ENCODE results near the gene MRPS2. TPM values are rescaled to one million over a fixed set of nuclear protein-coding genes. Genes with fewer than 3 reads are reported as not detected.
A peak's percentile ranks its signal among the peaks of the same experiment; 100 is the strongest.

The MRPS2 gene
- total RNA-seq, 1 experiment from 2014 or later, result 62.4 TPM

DNA sequence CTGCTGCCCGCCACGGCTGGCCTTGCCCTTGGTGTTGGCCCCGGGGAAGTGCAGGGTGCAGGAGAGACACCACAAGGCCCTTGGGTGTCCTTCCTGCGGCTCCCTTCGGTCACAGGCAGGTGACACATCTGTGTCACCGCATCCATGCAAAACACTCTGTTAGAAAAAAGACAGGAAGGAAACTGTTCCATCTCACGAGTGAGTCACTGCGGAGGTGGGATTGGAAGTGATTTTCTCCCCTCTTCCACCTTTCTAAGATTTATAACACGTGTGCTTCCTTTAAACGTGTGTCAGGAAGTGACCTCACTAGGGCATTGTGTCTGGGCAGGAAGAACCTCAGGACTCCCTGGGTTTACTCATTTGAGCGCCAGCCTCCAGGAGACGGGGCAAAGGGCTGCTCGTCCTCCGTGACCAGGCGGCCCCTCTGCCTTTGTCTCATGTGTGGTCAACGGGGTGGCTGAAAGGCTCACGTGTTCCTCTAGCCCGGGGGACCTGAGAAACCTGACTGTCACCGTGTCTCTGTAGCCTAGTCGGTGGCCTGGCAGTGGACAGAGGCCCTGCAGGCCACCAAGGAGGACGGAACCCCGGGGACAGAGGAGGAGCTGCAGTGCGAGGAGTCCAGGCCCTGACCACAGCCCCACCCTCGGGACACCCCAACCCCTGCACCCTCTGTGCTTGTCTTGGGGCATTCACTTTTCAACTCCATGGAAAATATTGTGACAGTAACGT lies 15.8 kb downstream of the MRPS2 start:
- no peaks in the 10 kb centered on the region for H4K20me1 ChIP-seq (ENCODE audit: low read length)
- no peaks in the 10 kb centered on the region for H3K9me3 ChIP-seq (ENCODE audit: low read length)
- 0 out of 2 replicates have a peak, but pooled peaks cover under 1% of the 10 kb centered on the region for H3K4me1 ChIP-seq (ENCODE audit: insufficient read depth, low read length)
- no peak for TF ChIP-seq EZH2phosphoT487 (IDR thresholded peaks at IDR 0.05; ENCODE audit: borderline replicate concordance, low read length)
- no peak for TF ChIP-seq EZH2 (IDR thresholded peaks at IDR 0.05; ENCODE audit: low read length, unreplicated experiment)
- TF ChIP-seq, protein P1, sequence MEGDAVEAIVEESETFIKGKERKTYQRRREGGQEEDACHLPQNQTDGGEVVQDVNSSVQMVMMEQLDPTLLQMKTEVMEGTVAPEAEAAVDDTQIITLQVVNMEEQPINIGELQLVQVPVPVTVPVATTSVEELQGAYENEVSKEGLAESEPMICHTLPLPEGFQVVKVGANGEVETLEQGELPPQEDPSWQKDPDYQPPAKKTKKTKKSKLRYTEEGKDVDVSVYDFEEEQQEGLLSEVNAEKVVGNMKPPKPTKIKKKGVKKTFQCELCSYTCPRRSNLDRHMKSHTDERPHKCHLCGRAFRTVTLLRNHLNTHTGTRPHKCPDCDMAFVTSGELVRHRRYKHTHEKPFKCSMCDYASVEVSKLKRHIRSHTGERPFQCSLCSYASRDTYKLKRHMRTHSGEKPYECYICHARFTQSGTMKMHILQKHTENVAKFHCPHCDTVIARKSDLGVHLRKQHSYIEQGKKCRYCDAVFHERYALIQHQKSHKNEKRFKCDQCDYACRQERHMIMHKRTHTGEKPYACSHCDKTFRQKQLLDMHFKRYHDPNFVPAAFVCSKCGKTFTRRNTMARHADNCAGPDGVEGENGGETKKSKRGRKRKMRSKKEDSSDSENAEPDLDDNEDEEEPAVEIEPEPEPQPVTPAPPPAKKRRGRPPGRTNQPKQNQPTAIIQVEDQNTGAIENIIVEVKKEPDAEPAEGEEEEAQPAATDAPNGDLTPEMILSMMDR (conservative IDR thresholded peaks at IDR 0.05; ENCODE audit: low read depth, low read length), result no peak
- BruUV-seq (replicated peaks), result no TSS peak
- H3K36me3 ChIP-seq (ENCODE audit: low read depth, low read length), result no peaks in the 10 kb centered on the region
- intact Hi-C loops (cut with micrococcal nuclease), result no loop called here
- peak; percentile 13 for DNase-seq
- no peak overlapping the region for H3K4me2 ChIP-seq (ENCODE audit: low read length)
- no peak overlapping the region for H2AFZ ChIP-seq (ENCODE audit: low read length)
- CTCF ChIA-PET, result no interaction called here
- no peak overlapping the region for H3K9ac ChIP-seq (ENCODE audit: low read length)
- H3K9me2 ChIP-seq (replicated peaks; ENCODE audit: low read length), result no peaks in the 10 kb centered on the region
- H3K79me2 ChIP-seq (ENCODE audit: low read length), result no peaks in the 10 kb centered on the region
- ATAC-seq, result no peak
- H3K4me3 ChIP-seq (ENCODE audit: low read length), result no peak overlapping the region
- no peaks in the 10 kb centered on the region for H3K27me3 ChIP-seq (ENCODE audit: low read length)
- no peaks in the 10 kb centered on the region for H3F3A ChIP-seq (ENCODE audit: low read length, unreplicated experiment)
- POLR2A ChIA-PET (ENCODE audit: unreplicated experiment), result no interaction called here
- no peak overlapping the region for H3K27ac ChIP-seq (ENCODE audit: low read length)

DNA sequence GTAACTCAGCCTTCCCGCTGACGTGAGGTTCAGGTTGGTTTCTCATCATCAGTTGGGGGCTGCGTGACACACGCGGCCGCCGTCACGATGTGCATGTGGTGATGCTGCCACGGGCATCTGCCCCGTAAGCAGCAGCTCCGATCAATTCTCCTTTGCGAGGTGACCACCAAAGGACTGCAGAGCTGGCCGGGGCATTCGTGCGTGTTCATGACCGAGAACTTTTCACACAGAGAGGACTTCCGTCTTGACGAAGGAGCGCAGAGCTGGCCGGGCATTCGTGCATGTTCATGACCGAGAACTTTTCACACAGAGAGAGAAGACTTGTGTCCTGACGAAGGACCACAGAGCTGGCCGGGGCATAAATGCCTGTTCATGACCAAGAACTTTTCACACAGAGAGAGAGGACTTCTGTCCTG lies 16.9 kb downstream of the MRPS2 start:
- ATAC-seq, result no peak
- H3K27me3 ChIP-seq (ENCODE audit: low read length), result no peaks in the 10 kb centered on the region

More for the DNA sequence above, 16.9 kb downstream of the MRPS2 start:
- Histone ChIP-seq H3K27ac (ENCODE audit: low read length) (no peak overlapping the region), H3K79me2 (ENCODE audit: low read length) (no peaks in the 10 kb centered on the region), H3K4me1 (ENCODE audit: insufficient read depth, low read length) (no peaks in the 10 kb centered on the region), H3K4me2 (ENCODE audit: low read length) (no peak overlapping the region), H3K9me2 (replicated peaks; ENCODE audit: low read length) (no peaks in the 10 kb centered on the region), H4K20me1 (ENCODE audit: low read length) (no peaks in the 10 kb centered on the region), H3K36me3 (ENCODE audit: low read depth, low read length) (no peaks in the 10 kb centered on the region), H3K4me3 (ENCODE audit: low read length) (no peak overlapping the region), H3K9me3 (ENCODE audit: low read length) (no peaks in the 10 kb centered on the region), H2AFZ (ENCODE audit: low read length) (no peak overlapping the region), H3F3A (ENCODE audit: low read length, unreplicated experiment) (no peaks in the 10 kb centered on the region), H3K9ac (ENCODE audit: low read length) (no peak overlapping the region)
- DNase-seq, result no peak
- ChIA-PET CTCF (no interaction called here), POLR2A (ENCODE audit: unreplicated experiment) (no interaction called here)
- no TSS peak for BruUV-seq (replicated peaks)
- intact Hi-C loops (cut with micrococcal nuclease), result no loop called here
- TF ChIP-seq EZH2 (IDR thresholded peaks at IDR 0.05; ENCODE audit: low read length, unreplicated experiment) (no peak), EZH2phosphoT487 (IDR thresholded peaks at IDR 0.05; ENCODE audit: borderline replicate concordance, low read length) (no peak)
- TF ChIP-seq, protein P1 (conservative IDR thresholded peaks at IDR 0.05; ENCODE audit: low read depth, low read length), result no peak
